ENCODE data around the gene APOBEC3G.
A peak's percentile ranks its signal among the peaks of the same experiment; 100 is the strongest.

The APOBEC3G gene

GRCh38 chr22:39097098-39098020 is 20.3 kb downstream of the APOBEC3G start, which contains the start of gene APOBEC3H:
TSS of gene APOBEC3H (plus strand) at chr22:39097244. CDS start at chr22:39100279, 3,035 bp downstream.
- H3K4me3 ChIP-seq (ENCODE audit: low read depth, low read length): peak within 1 kb of the TSS; percentile 48

GRCh38 chr22:39098026-39098425 is 21.0 kb downstream of the APOBEC3G start:
- H3K4me3 ChIP-seq (ENCODE audit: low read depth, low read length): peak overlapping the region; percentile 48
- TF ChIP-seq CTCF (IDR thresholded peaks at IDR 0.05; ENCODE audit: borderline replicate concordance, insufficient read depth, low read depth, low read length): no peak

More at GRCh38 chr22:39097098-39098020, 20.3 kb downstream of the APOBEC3G start, which contains the start of gene APOBEC3H:
- no peak for TF ChIP-seq CTCF (IDR thresholded peaks at IDR 0.05; ENCODE audit: borderline replicate concordance, insufficient read depth, low read depth, low read length)

- H3K4me3 ChIP-seq (ENCODE audit: low read depth, low read length): no peak overlapping the region
Observed at GRCh38 chr22:39098576-39098975, 21.5 kb downstream of the APOBEC3G start.

GRCh38 chr22:39101226-39101625 is 24.2 kb downstream of the APOBEC3G start:
- no peak overlapping the region for H3K4me3 ChIP-seq (ENCODE audit: low read depth, low read length)

More at GRCh38 chr22:39098576-39098975, 21.5 kb downstream of the APOBEC3G start:
- no peak for TF ChIP-seq CTCF (IDR thresholded peaks at IDR 0.05; ENCODE audit: borderline replicate concordance, insufficient read depth, low read depth, low read length)

GRCh38 chr22:39103431-39103830 is 26.4 kb downstream of the APOBEC3G start:
- no peak for TF ChIP-seq CTCF (IDR thresholded peaks at IDR 0.05; ENCODE audit: borderline replicate concordance, insufficient read depth, low read depth, low read length)
- H3K4me3 ChIP-seq (ENCODE audit: low read depth, low read length): no peak overlapping the region

More at GRCh38 chr22:39101226-39101625, 24.2 kb downstream of the APOBEC3G start:
- no peak for TF ChIP-seq CTCF (IDR thresholded peaks at IDR 0.05; ENCODE audit: borderline replicate concordance, insufficient read depth, low read depth, low read length)

- no peak for TF ChIP-seq CTCF (IDR thresholded peaks at IDR 0.05; ENCODE audit: borderline replicate concordance, insufficient read depth, low read depth, low read length)
- H3K4me3 ChIP-seq (ENCODE audit: low read depth, low read length): no peak overlapping the region
Observed at GRCh38 chr22:39106326-39106725, 29.3 kb downstream of the APOBEC3G start.
